ENCODE measurements around the gene TBC1D22A.
A peak's percentile ranks its signal among the peaks of the same experiment; 100 is the strongest.

Gene TBC1D22A

GRCh38 chr22:47152938-47153337, 390.5 kb downstream of the TBC1D22A start:
- Mint-ChIP-seq H3K36me3 (ENCODE audit: low read depth) (no peaks in the 10 kb centered on the region), H3K27me3 (ENCODE audit: low read depth) (peaks cover 8% of the 10 kb centered on the region), H3K9me3 (no peaks in the 10 kb centered on the region), H3K27ac (no peak overlapping the region), H3K4me3 (no peak overlapping the region), H3K4me1 (peaks cover 17% of the 10 kb centered on the region)
- TF ChIP-seq CTCF (IDR thresholded peaks at IDR 0.05; ENCODE audit: unreplicated experiment in 3 of 3), result no peak

- Mint-ChIP-seq H3K27ac (no peak overlapping the region), H3K4me1 (peaks cover 14% of the 10 kb centered on the region), H3K9me3 (no peaks in the 10 kb centered on the region), H3K27me3 (ENCODE audit: low read depth) (peaks cover 8% of the 10 kb centered on the region), H3K4me3 (no peak overlapping the region), H3K36me3 (ENCODE audit: low read depth) (no peaks in the 10 kb centered on the region)
- no peak for TF ChIP-seq CTCF (IDR thresholded peaks at IDR 0.05; ENCODE audit: unreplicated experiment in 3 of 3)
Observed at GRCh38 chr22:47153854-47154525, 391.5 kb downstream of the TBC1D22A start.

- Mint-ChIP-seq H3K27ac (peak overlapping the region in 1 of 3 experiments; percentile 50), H3K4me1 (peaks cover 14% of the 10 kb centered on the region), H3K9me3 (no peaks in the 10 kb centered on the region), H3K4me3 (no peak overlapping the region), H3K36me3 (ENCODE audit: low read depth) (no peaks in the 10 kb centered on the region), H3K27me3 (ENCODE audit: low read depth) (peaks cover 8% of the 10 kb centered on the region)
- no peak for TF ChIP-seq CTCF (IDR thresholded peaks at IDR 0.05; ENCODE audit: unreplicated experiment in 3 of 3)
Observed at GRCh38 chr22:47154621-47155081, 392.2 kb downstream of the TBC1D22A start.

- TF ChIP-seq CTCF (IDR thresholded peaks at IDR 0.05; ENCODE audit: unreplicated experiment in 3 of 3), result no peak
- peaks cover 14% of the 10 kb centered on the region for H3K4me1 Mint-ChIP-seq
- no peak overlapping the region for H3K4me3 Mint-ChIP-seq
- no peak overlapping the region for H3K27ac Mint-ChIP-seq
- H3K9me3 Mint-ChIP-seq, result no peaks in the 10 kb centered on the region
- H3K36me3 Mint-ChIP-seq (ENCODE audit: low read depth), result no peaks in the 10 kb centered on the region
- H3K27me3 Mint-ChIP-seq (ENCODE audit: low read depth), result peaks cover 8% of the 10 kb centered on the region
Observed at GRCh38 chr22:47155131-47155885, 392.9 kb downstream of the TBC1D22A start.

- no peaks in the 10 kb centered on the region for H3K9me3 Mint-ChIP-seq
- no peaks in the 10 kb centered on the region for H3K36me3 Mint-ChIP-seq (ENCODE audit: low read depth)
Observed at GRCh38 chr22:47155912-47156311, 393.5 kb downstream of the TBC1D22A start.

More at GRCh38 chr22:47155912-47156311, 393.5 kb downstream of the TBC1D22A start:
- no peak for TF ChIP-seq CTCF (IDR thresholded peaks at IDR 0.05; ENCODE audit: unreplicated experiment in 3 of 3)
- H3K27me3 Mint-ChIP-seq (ENCODE audit: low read depth), result peaks cover 8% of the 10 kb centered on the region
- H3K27ac Mint-ChIP-seq, result no peak overlapping the region
- no peak overlapping the region for H3K4me3 Mint-ChIP-seq
- H3K4me1 Mint-ChIP-seq, result peaks cover 14% of the 10 kb centered on the region
